Right renal pelvis (tissue), 4 donors: Measurements from ENCODE around the gene HECTD4. TPM values are rescaled to one million over a fixed set of nuclear protein-coding genes. Genes with fewer than 3 reads are reported as not detected.
"Not testable (repeated sequence)": the region's sequence is repeated elsewhere in the genome, so short reads cannot be mapped to it uniquely, and the experiment has no call there.

Experiments
- DNase-seq, 4 donors: peaks; one replicate each; pipeline ENCODE4 v3.0.0-alpha.2; 2013; ENCODE audit warnings: low read depth in 4 of 4, low spot score in 3 of 4, missing footprints in 1 of 4
- polyA plus RNA-seq, 4 donors: library from polyadenylated mRNA; unstranded; fragments of 120-200 nt; gene quantifications; one replicate each; pipeline ENCODE4 v1.2.1, GENCODE V29; 2013; ENCODE audit not compliant: insufficient read length in 4 of 4

The HECTD4 gene
- polyA plus RNA-seq, 4 donors = 44.5 to 58.9 (median 45.9) TPM

DNA sequence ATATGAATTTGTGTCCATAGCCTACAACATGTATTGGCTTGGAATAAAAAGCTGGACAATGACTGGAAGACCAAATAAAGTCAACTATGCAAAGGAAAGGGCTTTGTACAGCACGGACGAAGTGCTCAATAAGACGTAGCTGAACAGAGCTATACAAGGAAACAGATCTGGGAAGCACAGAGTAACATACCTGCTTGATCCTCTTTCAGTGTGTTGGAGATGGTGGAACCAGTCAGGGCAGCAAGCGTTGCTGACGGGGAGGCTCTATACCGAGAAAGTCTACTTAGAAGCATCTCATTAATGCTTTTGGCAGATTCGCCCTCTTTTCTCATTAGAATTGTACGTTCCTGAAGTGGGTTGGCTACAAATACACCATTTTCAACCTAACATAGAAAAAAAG lies 99.3 kb downstream of the HECTD4 start:
- DNase-seq = no peak

GRCh38 chr12:112275836-112276235 lies 106.4 kb downstream of the HECTD4 start:
- no peak for DNase-seq

DNA sequence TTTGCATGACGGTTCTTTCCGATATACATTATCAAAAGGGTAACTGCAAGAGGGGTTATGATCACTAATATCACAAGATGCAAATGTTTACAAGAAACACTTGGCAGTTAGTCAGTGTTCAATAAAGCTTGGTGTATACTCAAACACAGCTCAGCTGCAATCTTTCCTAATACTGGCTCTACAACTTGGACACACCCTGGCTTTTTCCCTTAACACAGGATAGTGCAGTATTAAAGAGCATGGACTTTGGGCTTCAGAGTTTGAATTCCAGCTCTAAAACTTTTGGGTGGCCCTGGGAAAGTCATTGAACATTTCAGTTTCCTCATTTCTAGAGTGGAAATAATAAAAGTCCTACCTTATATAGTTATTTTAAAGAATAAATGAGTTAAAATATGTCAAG lies 107.0 kb downstream of the HECTD4 start:
- no peak for DNase-seq

GRCh38 chr12:112270673-112271072 lies 111.6 kb downstream of the HECTD4 start:
- DNase-seq = no peak

- no peak for DNase-seq
Observed at GRCh38 chr12:112266473-112266872, 115.8 kb downstream of the HECTD4 start.

DNA sequence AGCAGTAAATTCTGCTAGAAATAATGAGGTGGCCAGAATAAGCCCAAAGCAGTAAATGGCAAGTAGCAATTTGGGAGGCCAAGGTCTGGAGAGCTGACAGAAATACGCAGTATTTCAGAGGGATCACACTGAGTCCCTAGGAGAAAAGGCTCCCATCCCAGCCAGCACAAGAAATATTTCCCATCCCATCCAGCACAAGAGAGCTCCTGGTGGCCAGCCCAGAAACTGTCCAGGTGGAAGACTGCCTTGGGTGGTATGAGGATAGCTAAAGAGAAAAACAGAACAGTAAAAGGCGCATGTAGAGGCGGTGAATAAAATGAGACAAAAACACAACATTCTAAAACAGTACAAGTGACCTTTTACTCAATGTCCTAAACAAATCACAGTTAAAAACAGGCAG lies 120.7 kb downstream of the HECTD4 start:
- no peak for DNase-seq

- no peak for DNase-seq
Observed at GRCh38 chr12:112258926-112259325, 123.3 kb downstream of the HECTD4 start.

GRCh38 chr12:112256780-112257179 lies 125.5 kb downstream of the HECTD4 start:
- DNase-seq = no peak

DNA sequence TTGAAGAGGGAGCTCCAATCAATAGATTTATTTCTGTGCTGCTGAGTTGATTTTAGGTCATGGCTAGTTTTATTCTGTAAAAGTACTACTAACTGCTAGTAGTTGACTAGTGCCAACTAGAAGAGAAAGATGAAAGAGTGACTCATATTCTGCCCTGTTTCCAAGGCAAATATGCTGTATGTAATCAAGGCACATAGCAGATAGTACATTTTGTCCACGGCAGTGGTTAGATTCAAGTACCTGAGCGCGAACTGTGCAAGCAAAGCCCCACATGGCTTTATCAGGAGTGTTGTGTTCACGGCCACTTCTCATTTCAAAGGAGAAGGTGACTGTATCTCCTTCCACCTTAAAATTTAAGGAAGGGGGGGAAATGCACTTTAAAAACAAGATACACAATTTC lies 130.0 kb downstream of the HECTD4 start:
- no peak for DNase-seq

GRCh38 chr12:112244902-112245301 lies 137.3 kb downstream of the HECTD4 start:
- not testable (repeated sequence) for DNase-seq

GRCh38 chr12:112243255-112244110 lies 138.7 kb downstream of the HECTD4 start:
- peak in 2 of 4 donors; percentile 3 to 10 for DNase-seq

GRCh38 chr12:112241176-112241575 lies 141.1 kb downstream of the HECTD4 start:
- DNase-seq = no peak

- no peak for DNase-seq
Observed at GRCh38 chr12:112239881-112240280, 142.3 kb downstream of the HECTD4 start.

GRCh38 chr12:112239020-112239419 lies 143.2 kb downstream of the HECTD4 start:
- DNase-seq = no peak

- DNase-seq = no peak
Observed at GRCh38 chr12:112238441-112238840, 143.8 kb downstream of the HECTD4 start.

GRCh38 chr12:112236786-112237185 lies 145.4 kb downstream of the HECTD4 start:
- DNase-seq = no peak

DNA sequence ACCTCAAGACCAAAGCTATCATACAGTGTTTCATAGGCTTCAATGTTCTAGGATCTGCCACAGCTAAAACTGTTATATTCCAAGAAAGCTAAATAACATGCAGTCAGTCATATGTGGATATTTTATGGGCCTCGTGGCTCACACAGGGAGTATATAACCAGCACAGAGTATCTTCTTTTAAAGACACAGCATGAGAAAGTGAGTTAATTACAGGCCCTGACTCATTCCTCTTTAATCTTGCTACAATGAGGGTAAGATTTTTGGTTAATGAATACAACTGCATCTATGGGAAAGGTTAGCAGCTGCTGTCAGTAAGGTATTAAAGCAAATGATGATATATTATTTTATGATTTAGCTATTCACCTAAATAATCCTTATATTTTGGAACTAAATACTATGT lies 145.8 kb downstream of the HECTD4 start:
- DNase-seq = no peak

- no peak for DNase-seq
Observed at GRCh38 chr12:112234303-112234702, 147.9 kb downstream of the HECTD4 start.

- DNase-seq = no peak
Observed at GRCh38 chr12:112233242-112233641, 149.0 kb downstream of the HECTD4 start.

DNA sequence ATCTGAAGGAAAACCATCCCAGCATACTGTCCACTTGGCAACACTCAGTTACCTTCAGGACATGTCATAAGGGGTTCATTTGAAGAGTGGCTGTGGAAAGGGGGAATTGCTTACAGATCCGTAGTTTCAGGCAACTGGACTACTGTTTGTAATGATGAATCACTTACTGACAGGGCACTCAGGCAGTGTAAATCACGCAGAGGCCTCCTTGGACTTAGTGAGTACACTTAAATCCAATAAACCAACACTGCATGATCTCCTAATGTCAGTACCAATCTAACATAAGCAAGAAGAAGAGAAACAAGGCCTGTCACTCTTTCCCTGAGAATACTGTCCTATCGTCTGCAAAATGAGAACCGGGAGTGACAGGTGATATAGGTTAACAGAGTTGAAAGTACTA lies 152.1 kb downstream of the HECTD4 start:
- no peak for DNase-seq

GRCh38 chr12:112226768-112227167 lies 155.5 kb downstream of the HECTD4 start:
- DNase-seq = no peak

- DNase-seq = not testable (repeated sequence)
Observed at GRCh38 chr12:112220628-112221027, 161.6 kb downstream of the HECTD4 start.

GRCh38 chr12:112219195-112219594 lies 163.0 kb downstream of the HECTD4 start:
- no peak for DNase-seq
